HCT116 (cell line): ENCODE data around the gene OGDHL. TPM values are rescaled to one million over a fixed set of nuclear protein-coding genes. Genes with fewer than 3 reads are reported as not detected.

Experiments used
- ATAC-seq: fragments of 200-7000 bp; cut with Tn5 transposase; 2 replicates; pipeline ENCODE4 v1.9.1; 2020; ENCODE audit warnings: mild to moderate bottlenecking, moderate library complexity
- BruUV-seq: library from RNA; stranded (reverse); fragments of 400-500 nt; replicated peaks from 2 replicates; lab custom pipeline; 2021; lab: Mats Ljungman, UMichigan
- CTCF ChIA-PET: fragments of 300-600 bp; sonication (Branson Sonifier 250); formaldehyde crosslinking; loops from one replicate; lab custom pipeline; 2021; ENCODE audit warnings: antibody characterized with exemption; lab: Charles Lee
- POLR2A ChIA-PET: fragments of 300-600, 350-600 bp; sonication (Branson Sonifier 250); formaldehyde crosslinking; loops from one replicate; lab custom pipeline; 2021; ENCODE audit warnings: antibody characterized with exemption; lab: Charles Lee
- RAD21 ChIA-PET, 2 experiments: fragments of 300-600 bp; sonication (Branson Sonifier 250); formaldehyde crosslinking; loops; one replicate each; lab custom pipeline; 2023; ENCODE audit warnings: low total read pairs in 2 of 2; ENCODE audit not compliant: uncharacterized antibody in 2 of 2, unreplicated experiment in 2 of 2, low non-redundant PET in 1 of 2; lab: Charles Lee
- DNase-seq: peaks from one replicate; pipeline ENCODE4 v3.0.0-alpha.2; 2010; ENCODE audit warnings: low read depth, low spot score
- H2AFZ ChIP-seq: fragments of 200-600 bp; shearing (Covaris generic), sonication (generic); 2 replicates; pipeline ENCODE4 v1.6.1; 2017; ENCODE audit warnings: low read depth, mixed run types, mixed read lengths, antibody characterized with exemption, low read length; ENCODE audit not compliant: poor library complexity, severe bottlenecking
- H3K27ac ChIP-seq: 2 replicates; pipeline ENCODE4 v1.5.1; 2012; ENCODE audit warnings: low read depth, low read length
- H3K27me3 ChIP-seq: fragments of 200-600 bp; sonication (generic); 2 replicates; pipeline ENCODE4 v1.6.1; 2016; ENCODE audit warnings: mixed run types, low read length, mixed read lengths; ENCODE audit not compliant: insufficient read depth
- H3K36me3 ChIP-seq, 2 experiments: fragments of 200-500 bp in 1 of 2; fragments of 200-600 bp in 1 of 2; sonication (Bioruptor generic) in 1 of 2; sonication (generic) in 1 of 2; 2 replicates each; pipeline versions ENCODE4 v1.5.1 to v1.6.1; 2014 to 2016; ENCODE audit warnings: low read length in 2 of 2, inconsistent platforms in 1 of 2, mixed read lengths in 1 of 2, mixed run types in 1 of 2; ENCODE audit not compliant: insufficient read depth in 2 of 2, control insufficient read depth in 1 of 2
- H3K4me1 ChIP-seq, 2 experiments: fragments of 200-600 bp in 1 of 2; sonication (generic) in 1 of 2; 2 replicates each; pipeline versions ENCODE4 v1.5.1 to v1.6.1; 2012 to 2017; ENCODE audit warnings: low read length in 2 of 2, inconsistent platforms in 1 of 2, mild to moderate bottlenecking in 1 of 2, mixed read lengths in 1 of 2, mixed run types in 1 of 2, moderate library complexity in 1 of 2; ENCODE audit not compliant: insufficient read depth in 2 of 2, control insufficient read depth in 1 of 2
- H3K4me2 ChIP-seq: fragments of 200-600 bp; sonication (generic); 2 replicates; pipeline ENCODE4 v1.6.1; 2017; ENCODE audit warnings: mixed run types, low read length, mixed read lengths
- H3K4me3 ChIP-seq, 2 experiments: fragments of 200-600 bp in 1 of 2; sonication (generic) in 1 of 2; replicated peaks in 1 of 2; 2 replicates each; pipeline ENCODE4 v1.5.1; 2011 to 2016; ENCODE audit warnings: low read length in 2 of 2, control low read depth in 1 of 2, low read depth in 1 of 2, mild to moderate bottlenecking in 1 of 2, mixed read lengths in 1 of 2, mixed run types in 1 of 2
- H3K79me2 ChIP-seq: fragments of 200-600 bp; sonication (generic); 2 replicates; pipeline ENCODE4 v1.6.1; 2017; ENCODE audit warnings: mild to moderate bottlenecking, mixed run types, low read length, moderate library complexity, mixed read lengths; ENCODE audit not compliant: insufficient read depth
- H3K9ac ChIP-seq: fragments of 200-600 bp; sonication (generic); 2 replicates; pipeline ENCODE4 v1.6.1; 2016; ENCODE audit warnings: low read length, mixed read lengths
- H3K9me2 ChIP-seq: fragments of 200-600 bp; sonication (generic), shearing (Covaris generic); 2 replicates; pipeline ENCODE4 v1.6.1; 2017; ENCODE audit warnings: mixed run types, mild to moderate bottlenecking, moderate library complexity; ENCODE audit not compliant: insufficient read depth
- H3K9me3 ChIP-seq, 2 experiments: fragments of 200-500 bp in 1 of 2; fragments of 200-600 bp in 1 of 2; sonication (Bioruptor generic) in 1 of 2; sonication (generic) in 1 of 2; 2 replicates each; pipeline ENCODE4 v1.6.1; 2014 to 2017; ENCODE audit warnings: low read length in 2 of 2, mixed read lengths in 2 of 2, inconsistent platforms in 1 of 2, low read depth in 1 of 2, mild to moderate bottlenecking in 1 of 2, mixed run types in 1 of 2, moderate library complexity in 1 of 2; ENCODE audit not compliant: control insufficient read depth in 1 of 2, insufficient read depth in 1 of 2
- H4K20me1 ChIP-seq: fragments of 200-600 bp; sonication (generic), shearing (Covaris generic); 2 replicates; pipeline ENCODE4 v1.6.1; 2017; ENCODE audit warnings: mixed run types, mild to moderate bottlenecking, moderate library complexity; ENCODE audit not compliant: insufficient read depth
- CBX3 ChIP-seq: IDR thresholded peaks from 2 replicates; pipeline ENCODE4 v1.6.1; 2012; ENCODE audit warnings: low read depth
- CTCF ChIP-seq, 3 experiments: fragments of 200-600 bp in 1 of 3; sonication (generic) in 1 of 3; IDR thresholded peaks in 2 of 3; conservative IDR thresholded peaks in 1 of 3; 2 replicates each; pipeline ENCODE4 v1.5.1; 2012 to 2017; ENCODE audit warnings: low read depth in 2 of 3, low read length in 2 of 3, antibody characterized with exemption in 1 of 3, borderline replicate concordance in 1 of 3, control low read depth in 1 of 3, mild to moderate bottlenecking in 1 of 3, mixed read lengths in 1 of 3, mixed run types in 1 of 3, moderate library complexity in 1 of 3; ENCODE audit not compliant: insufficient read depth in 1 of 3
- EGR1 ChIP-seq: IDR thresholded peaks from 2 replicates; pipeline ENCODE4 v1.6.1; 2012; ENCODE audit warnings: low read depth
- FOSL1 ChIP-seq: IDR thresholded peaks from 2 replicates; pipeline ENCODE4 v1.6.1; 2012; ENCODE audit warnings: low read depth
- MAX ChIP-seq: IDR thresholded peaks from 2 replicates; pipeline ENCODE4 v1.6.1; 2012
- POLR2AphosphoS5 ChIP-seq: IDR thresholded peaks from 2 replicates; pipeline ENCODE4 v1.6.1; 2011; ENCODE audit warnings: mild to moderate bottlenecking, low read depth, low read length, moderate library complexity
- REST ChIP-seq: IDR thresholded peaks from 2 replicates; pipeline ENCODE4 v1.6.1; 2012; ENCODE audit warnings: low read depth
- SIN3A ChIP-seq: IDR thresholded peaks from 2 replicates; pipeline ENCODE4 v1.6.1; 2012; ENCODE audit warnings: low read depth
- SRF ChIP-seq: IDR thresholded peaks from 2 replicates; pipeline ENCODE4 v1.6.1; 2012; ENCODE audit warnings: low read depth
- YY1 ChIP-seq: IDR thresholded peaks from 2 replicates; pipeline ENCODE4 v1.6.1; 2011; ENCODE audit warnings: low read length, low read depth, moderate library complexity, mild to moderate bottlenecking; ENCODE audit not compliant: insufficient replicate concordance; ENCODE audit errors: extremely low read depth
- ZBTB33 ChIP-seq: IDR thresholded peaks from 2 replicates; pipeline ENCODE4 v1.6.1; 2011; ENCODE audit warnings: mild to moderate bottlenecking, low read length, moderate library complexity; ENCODE audit not compliant: insufficient replicate concordance; ENCODE audit errors: extremely low read depth
- ZFX ChIP-seq: fragments of 450-650 bp; IDR thresholded peaks from 2 replicates; pipeline ENCODE4 v1.6.1; 2017
- ZNF274 ChIP-seq: fragments of 200-500 bp; sonication (Bioruptor generic); IDR thresholded peaks from 2 replicates; pipeline ENCODE4 v1.6.1; 2014; ENCODE audit warnings: mild to moderate bottlenecking, low read depth, low read length, inconsistent platforms
- intact Hi-C: fragments of 100-400 bp; cut with micrococcal nuclease; formaldehyde crosslinking; loops from 2 replicates; pipeline ENCODE4 v1.10.0; 2022
- total RNA-seq: library from RNA; stranded (reverse); gene quantifications from one replicate; pipeline ENCODE4 v1.2.1, GENCODE V29; 2021; ENCODE audit not compliant: unreplicated experiment

Gene OGDHL
- total RNA-seq, 1 experiment from 2014 or later: 16.3 TPM

- Histone ChIP-seq H3K9me2 (no peaks in the 10 kb centered on the region), H4K20me1 (no peaks in the 10 kb centered on the region), H3K27me3 (no peaks in the 10 kb centered on the region), H3K79me2 (no peaks in the 10 kb centered on the region), H3K9ac (no peak overlapping the region), H3K4me3 (no peak overlapping the region), H3K4me1 (no peaks in the 10 kb centered on the region), H2AFZ (no peak overlapping the region), H3K36me3 (peaks cover 0 to 3% of the 10 kb centered on the region in 2 experiments; a peak in 1 of 4 replicates), H3K9me3 (no peaks in the 10 kb centered on the region), H3K27ac (no peak overlapping the region), H3K4me2 (no peak overlapping the region)
- RAD21 ChIA-PET: no interaction called here
- no TSS peak for BruUV-seq
- ATAC-seq: no peak
- POLR2A ChIA-PET: no interaction called here
- no peak for TF ChIP-seq CBX3
- TF ChIP-seq ZNF274: no peak
- TF ChIP-seq MAX: no peak
- TF ChIP-seq SIN3A: no peak
- TF ChIP-seq SRF: no peak
- TF ChIP-seq REST: no peak
- TF ChIP-seq YY1: no peak
- TF ChIP-seq ZBTB33: no peak
- no peak for TF ChIP-seq CTCF (IDR thresholded peaks at IDR 0.05 in 2 of 3, conservative IDR thresholded peaks at IDR 0.05 in 1 of 3; ENCODE audit: borderline replicate concordance in 1 of 3, insufficient read depth in 1 of 3, low read depth in 2 of 3, low read length in 2 of 3)
- no peak for TF ChIP-seq FOSL1
- TF ChIP-seq POLR2AphosphoS5: no peak
- TF ChIP-seq ZFX: no peak
- TF ChIP-seq EGR1: no peak
- intact Hi-C loops: no loop called here
- no peak for DNase-seq
- CTCF ChIA-PET: no interaction called here
These were observed 9.5 kb downstream of the OGDHL start for GRCh38 chr10:49752584-49752983.
